ENCODE results near the gene EPN2.

EPN2 gene

DNA sequence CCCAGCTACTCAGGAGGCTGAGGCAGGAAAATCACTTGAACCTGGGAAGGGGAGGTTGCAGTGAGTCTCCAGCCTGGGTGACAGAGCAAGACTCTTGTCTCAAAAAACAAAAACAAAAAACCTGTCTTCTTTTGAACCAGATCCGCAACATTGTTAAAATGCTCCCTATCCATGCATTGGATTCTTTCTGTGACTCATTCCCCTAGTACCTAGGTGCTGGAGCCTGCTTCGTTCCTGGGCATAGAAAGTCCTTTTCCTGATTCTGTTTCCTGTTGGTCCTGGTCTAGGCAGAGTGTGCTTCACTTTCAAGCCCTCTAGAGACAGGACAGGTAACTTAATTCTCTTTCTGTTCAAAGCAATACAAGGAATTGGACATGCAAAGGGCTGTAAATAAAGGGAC, 5.2 kb downstream of the EPN2 start:
- DNase-seq: no peak

DNA sequence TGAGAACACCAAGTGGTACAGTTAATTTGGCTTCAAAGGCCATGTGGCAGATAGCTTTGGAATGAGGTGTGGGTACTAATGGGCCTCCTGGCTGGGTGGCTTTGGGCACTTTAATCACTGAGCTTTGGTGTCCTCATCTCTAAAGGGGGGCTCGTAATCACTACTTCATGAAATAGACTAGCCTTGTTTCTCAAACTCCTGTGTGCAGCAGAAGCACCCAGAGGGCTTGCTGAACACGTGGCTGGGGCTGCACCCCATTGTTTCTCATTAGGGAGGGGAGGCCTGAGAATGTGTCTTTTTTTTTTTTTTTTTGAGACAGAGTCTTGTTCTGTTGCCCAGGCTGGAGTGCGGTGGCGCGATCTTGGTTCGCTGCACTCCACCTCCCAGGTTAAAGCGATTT, 5.8 kb downstream of the EPN2 start:
- DNase-seq: no peak

DNA sequence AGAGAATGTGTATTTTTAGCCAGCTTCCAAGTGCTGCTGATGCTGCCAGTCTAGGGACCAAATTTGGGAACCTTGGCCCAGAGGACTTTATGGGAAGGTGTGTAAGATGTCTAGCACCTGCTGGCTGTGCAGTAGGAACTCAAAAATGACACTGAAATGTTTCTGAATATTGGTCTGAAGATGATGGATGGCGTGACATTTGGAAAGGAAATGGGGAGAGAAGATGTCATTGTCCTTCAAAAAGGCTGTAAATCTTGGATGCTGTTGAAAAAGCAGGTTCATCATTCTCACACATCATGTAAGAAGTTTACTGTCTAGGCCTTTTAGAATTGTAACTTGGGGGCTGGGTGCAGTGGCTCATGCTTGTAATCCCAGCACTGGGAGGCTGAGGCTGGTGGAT, 6.7 kb downstream of the EPN2 start:
- DNase-seq: no peak

GRCh38 chr17:19244357-19244756, 7.2 kb downstream of the EPN2 start:
- no peak for DNase-seq

DNA sequence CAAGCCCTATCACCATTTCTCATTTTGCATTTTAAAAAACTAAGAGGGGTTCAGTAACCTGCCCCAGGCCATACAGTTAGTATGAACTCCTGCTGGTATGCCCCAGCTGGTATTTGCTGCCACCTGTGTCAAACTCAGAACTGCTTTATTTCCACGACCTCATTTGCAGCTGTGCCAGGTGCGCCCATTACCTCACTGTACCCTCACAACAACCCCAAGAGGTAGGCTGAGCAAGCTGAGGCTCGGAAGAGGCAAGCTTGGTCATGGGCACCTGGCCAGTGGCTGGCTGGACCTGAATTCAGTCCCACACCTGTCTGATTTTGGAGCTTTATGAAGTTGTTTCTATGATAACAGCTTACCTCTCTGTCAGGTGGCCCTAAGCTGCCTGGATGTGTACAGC, 7.6 kb downstream of the EPN2 start:
- no peak for DNase-seq

- no peak for DNase-seq
Measured at GRCh38 chr17:19247473-19247872, 10.3 kb downstream of the EPN2 start.

GRCh38 chr17:19248151-19248927, 11.2 kb downstream of the EPN2 start:
- DNase-seq: no peak

GRCh38 chr17:19248928-19249574, 11.9 kb downstream of the EPN2 start:
- no peak for DNase-seq

GRCh38 chr17:19249681-19250080, 12.5 kb downstream of the EPN2 start:
- DNase-seq: no peak

GRCh38 chr17:19250421-19251173, 13.4 kb downstream of the EPN2 start:
- no peak for DNase-seq

DNA sequence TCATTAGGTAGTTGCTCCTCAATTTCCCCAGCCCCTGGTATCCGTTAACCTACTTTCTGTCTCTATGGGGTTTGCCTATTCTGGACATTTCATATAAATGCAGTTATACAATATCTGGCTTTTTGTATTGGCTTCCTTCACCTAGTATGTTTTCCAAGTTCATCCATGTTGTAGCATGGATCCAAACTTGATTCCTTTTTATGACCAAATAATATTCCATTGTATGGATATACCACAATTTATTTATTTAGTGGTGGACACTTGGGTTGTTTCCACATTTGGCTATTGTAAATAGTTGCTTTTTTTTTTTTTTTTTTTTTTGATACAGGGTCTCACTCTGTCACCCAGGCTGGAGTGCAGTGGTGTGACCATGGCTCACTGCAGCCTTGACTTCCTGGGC, 15.9 kb downstream of the EPN2 start:
- no peak for DNase-seq

- no peak for DNase-seq
Measured at GRCh38 chr17:19254651-19255050, 17.5 kb downstream of the EPN2 start.

DNA sequence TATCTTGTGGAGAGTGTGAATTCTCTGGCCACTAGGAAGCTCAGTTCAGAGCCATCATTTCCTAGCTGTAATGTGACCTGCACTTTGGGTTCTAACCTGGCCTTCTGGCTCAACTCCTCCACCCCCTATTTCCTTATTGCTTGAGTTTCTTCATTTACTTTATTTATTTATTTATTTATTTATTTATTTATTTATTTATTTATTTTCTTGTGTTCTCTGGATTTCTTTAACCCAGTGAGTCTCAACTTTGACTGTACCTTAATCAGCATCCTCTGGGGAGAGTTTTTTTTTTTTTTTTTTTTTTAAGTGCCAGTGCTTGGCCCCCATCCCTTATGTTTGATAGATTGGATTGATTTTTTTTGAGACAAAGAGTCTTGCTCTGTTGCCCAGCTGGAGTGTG, 18.1 kb downstream of the EPN2 start:
- no peak for DNase-seq

GRCh38 chr17:19258371-19258770, 21.2 kb downstream of the EPN2 start:
- no peak for DNase-seq

GRCh38 chr17:19260958-19261357, 23.8 kb downstream of the EPN2 start:
- no peak for DNase-seq

GRCh38 chr17:19261426-19261825, 24.3 kb downstream of the EPN2 start:
- no peak for DNase-seq

GRCh38 chr17:19262650-19263631, 25.8 kb downstream of the EPN2 start:
- DNase-seq: peak; percentile 22

- no peak for DNase-seq
Measured at GRCh38 chr17:19263641-19264051, 26.5 kb downstream of the EPN2 start.

DNA sequence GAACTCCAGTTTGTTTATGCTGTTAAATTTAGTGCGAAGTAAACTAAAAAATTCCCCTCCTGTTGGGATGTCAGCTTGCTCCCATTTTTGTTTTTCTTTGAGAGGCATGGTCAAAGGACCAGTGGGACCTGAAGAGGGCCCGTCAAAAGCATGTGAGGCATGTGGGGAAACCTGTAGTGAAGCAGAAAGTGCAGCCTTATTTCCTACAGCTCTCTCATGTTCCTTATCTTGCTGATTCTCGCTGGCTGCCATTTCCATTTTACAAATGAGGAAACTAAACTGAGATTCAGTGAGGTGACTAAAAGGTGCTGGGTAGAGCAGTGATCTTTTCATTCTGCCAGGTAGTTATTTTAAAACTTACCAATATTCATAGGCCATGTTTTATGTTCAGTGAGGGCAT, 27.1 kb downstream of the EPN2 start:
- no peak for DNase-seq

DNA sequence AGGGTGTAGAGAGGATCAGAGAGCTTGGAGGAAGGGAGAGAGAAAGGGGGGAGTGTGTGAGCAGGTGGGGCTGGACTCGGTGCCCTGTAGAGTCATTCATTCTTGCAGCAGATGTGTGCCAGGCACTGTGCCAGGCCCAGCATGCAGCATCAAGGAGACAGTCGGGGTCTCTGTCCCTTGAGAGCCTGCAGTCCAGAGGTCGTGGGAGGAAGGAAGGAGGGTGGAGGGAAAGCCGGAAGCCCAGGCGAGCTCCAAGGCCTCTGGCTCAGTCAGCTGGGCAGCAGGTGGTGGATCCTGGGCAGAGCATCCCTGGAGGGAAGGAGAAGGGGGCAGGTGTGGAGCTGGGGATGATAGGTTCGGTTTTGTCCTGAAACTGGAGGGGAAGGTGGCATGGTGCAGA, 27.5 kb downstream of the EPN2 start:
- DNase-seq: no peak

DNA sequence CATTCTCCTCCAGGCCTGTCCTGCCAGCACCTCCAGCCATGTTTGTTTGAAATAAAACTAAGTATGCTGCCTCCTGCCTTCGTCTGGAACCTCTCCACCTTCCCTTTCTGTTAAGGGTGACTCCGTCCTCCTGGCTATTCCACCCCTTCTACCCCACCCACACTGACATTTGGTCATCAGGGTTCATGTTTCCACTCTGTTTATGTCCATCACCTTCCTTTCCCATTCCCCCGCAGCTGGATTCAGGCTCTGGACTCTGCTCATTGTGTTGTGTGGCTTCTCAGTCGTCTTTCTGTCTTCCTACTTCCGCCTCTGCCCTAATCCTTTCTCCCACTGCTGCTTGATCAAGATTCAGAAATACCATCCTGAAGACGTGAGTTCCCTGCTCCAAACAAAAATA, 28.6 kb downstream of the EPN2 start:
- no peak for DNase-seq

GRCh38 chr17:19268611-19269010, 31.4 kb downstream of the EPN2 start:
- no peak for DNase-seq

DNA sequence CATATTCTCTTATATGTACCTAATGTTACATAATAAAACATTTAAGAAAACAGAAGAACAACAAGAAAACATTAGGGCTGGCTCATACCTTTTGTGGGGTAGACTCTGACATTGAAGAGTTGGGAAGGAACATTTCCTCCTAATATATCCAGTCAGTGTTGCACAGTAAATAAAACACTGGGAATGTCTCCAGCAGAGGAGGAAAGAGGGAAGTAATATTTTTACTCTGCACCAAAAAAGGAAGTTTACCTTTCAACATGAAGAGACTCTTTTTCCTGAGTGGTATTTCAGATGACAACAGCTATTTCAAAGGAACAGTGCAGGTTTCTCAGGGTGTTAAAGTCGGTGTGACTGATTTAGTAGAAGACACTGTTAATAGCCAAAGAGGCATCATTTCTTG, 31.9 kb downstream of the EPN2 start:
- no peak for DNase-seq

All from stimulated activated CD4-positive, alpha-beta T cell treated with anti-CD3 and anti-CD28 coated beads, Interleukin-1b, Interleukin-23, amount 100 ng/mL, for 48 hours (primary cell).